K562 (cell line): Measurements from ENCODE around the gene NRG2. TPM values are rescaled to one million over a fixed set of nuclear protein-coding genes. Genes with fewer than 3 reads are reported as not detected.
A peak's percentile ranks its signal among the peaks of the same experiment; 100 is the strongest.

Source experiments
- ARID2 ChIP-seq: fragments of 450-650 bp; IDR thresholded peaks from 2 replicates; pipeline ENCODE4 v1.6.1; 2017; ENCODE audit warnings: antibody characterized with exemption, mild to moderate bottlenecking
- CREB1 ChIP-seq, 2 experiments: sonication (generic) in 1 of 2; formaldehyde crosslinking in 1 of 2; IDR thresholded peaks; 2 replicates each; pipeline versions ENCODE4 v1.6.1 to v1.8.0; 2012 to 2022; ENCODE audit warnings: inconsistent platforms in 1 of 2, mild to moderate bottlenecking in 1 of 2, missing genetic modification reagents in 1 of 2, moderate library complexity in 1 of 2
- CTCF ChIP-seq, 3 experiments: IDR thresholded peaks in 2 of 3; conservative IDR thresholded peaks in 1 of 3; 2 replicates each; pipeline ENCODE4 v1.5.1; 2011 to 2012; ENCODE audit warnings: low read length in 3 of 3, mild to moderate bottlenecking in 3 of 3, control low read depth in 2 of 3, improper control_type of control experiment in 1 of 3, inconsistent platforms in 1 of 3, low read depth in 1 of 3, mixed read lengths in 1 of 3, moderate library complexity in 1 of 3; ENCODE audit not compliant: insufficient read depth in 2 of 3
- E2F6 ChIP-seq, 2 experiments: IDR thresholded peaks; 2 replicates each; pipeline ENCODE4 v1.6.1; 2011; ENCODE audit warnings: borderline replicate concordance in 1 of 2, control low read depth in 1 of 2, low read depth in 1 of 2, low read length in 1 of 2, mild to moderate bottlenecking in 1 of 2, mixed read lengths in 1 of 2, moderate library complexity in 1 of 2; ENCODE audit not compliant: insufficient read depth in 1 of 2, insufficient read length in 1 of 2, poor library complexity in 1 of 2, severe bottlenecking in 1 of 2; ENCODE audit errors: extremely low read depth in 1 of 2
- HBP1 ChIP-seq: fragments of 450-650 bp; formaldehyde crosslinking; IDR thresholded peaks from 2 replicates; pipeline ENCODE4 v1.4.0; 2022; ENCODE audit warnings: missing genetic modification characterization
- JUNB ChIP-seq: fragments of 450-650 bp; formaldehyde crosslinking; conservative IDR thresholded peaks from 2 replicates; pipeline ENCODE4 v1.4.0; 2020; ENCODE audit warnings: mild to moderate bottlenecking
- NFIC ChIP-seq: fragments of 450-650 bp; IDR thresholded peaks from 2 replicates; pipeline ENCODE4 v1.6.1; 2017; ENCODE audit warnings: mild to moderate bottlenecking, inconsistent platforms
- POLR2AphosphoS2 ChIP-seq: IDR thresholded peaks from 2 replicates; pipeline ENCODE4 v1.6.1; 2012; ENCODE audit warnings: low read length, improper control_type of control experiment
- SMC3 ChIP-seq: conservative IDR thresholded peaks from 2 replicates; pipeline ENCODE4 v1.6.1; 2011; ENCODE audit warnings: low read depth, low read length, improper control_type of control experiment; ENCODE audit not compliant: insufficient read depth
- TEAD4 ChIP-seq, 2 experiments: sonication (generic) in 1 of 2; formaldehyde crosslinking in 1 of 2; IDR thresholded peaks; 2 replicates each; pipeline versions ENCODE4 v1.6.1 to v1.8.0; 2012 to 2022; ENCODE audit warnings: borderline replicate concordance in 1 of 2, inconsistent platforms in 1 of 2, low read length in 1 of 2, mild to moderate bottlenecking in 1 of 2, missing genetic modification reagents in 1 of 2
- THRAP3 ChIP-seq: fragments of 450-650 bp; IDR thresholded peaks from 2 replicates; pipeline ENCODE4 v1.6.1; 2016; ENCODE audit warnings: mild to moderate bottlenecking, inconsistent platforms, borderline replicate concordance
- XRCC5 ChIP-seq: fragments of 200-400 bp; formaldehyde crosslinking; IDR thresholded peaks from 2 replicates; pipeline ENCODE4 v1.6.1; 2017; ENCODE audit warnings: low read depth, mild to moderate bottlenecking, low read length
- ZNF143 ChIP-seq: sonication (generic); formaldehyde crosslinking; IDR thresholded peaks from 2 replicates; pipeline ENCODE4 v1.9.0; 2022; ENCODE audit warnings: mild to moderate bottlenecking, missing genetic modification reagents
- polyA plus RNA-seq, 8 experiments: library from polyadenylated mRNA; depleted of rRNA in 4 of 8; stranded (reverse) in 5 of 8; unstranded in 3 of 8; fragments of >200 nt; fragmentation: Nextera tagmentation in 2 of 8; fragmentation: Illumina TruSeq in 1 of 8; extraction: Ambion mirVana in 2 of 8; extraction: Trizol in 1 of 8; gene quantifications; 2 replicates each; pipeline versions ENCODE4 v1.2.1 to v1.2.3, GENCODE V29; 2011 to 2014; ENCODE audit warnings: inconsistent platforms in 1 of 8, missing spikeins in 1 of 8
- total RNA-seq, 7 experiments: library from RNA; depleted of rRNA in 6 of 7; stranded (reverse); fragments of >200 nt in 6 of 7; fragmentation: Illumina TruSeq in 2 of 7; extraction: Trizol in 2 of 7; gene quantifications; 2 replicates each; pipeline versions ENCODE4 v1.2.1 to v1.2.3, GENCODE V29; 2011 to 2021; ENCODE audit warnings: low replicate concordance in 1 of 7
- TF ChIP-seq, protein P1 (sequence below): fragments of 450-650 bp; formaldehyde crosslinking; IDR thresholded peaks from 2 replicates; pipeline ENCODE4 v1.4.0; 2022; ENCODE audit warnings: mild to moderate bottlenecking, moderate library complexity
- TF ChIP-seq, protein P2 (sequence below), 2 experiments: IDR thresholded peaks; 2 replicates each; pipeline ENCODE4 v1.6.1; 2012; ENCODE audit warnings: improper control_type of control experiment in 2 of 2, low read depth in 2 of 2, low read length in 2 of 2, borderline replicate concordance in 1 of 2

The NRG2 gene
- total and polyA plus RNA-seq, 9 of the 15 experiments (the other 6 are each of a cell fraction or from before 2014, with no cell fraction given), result not detected

- TF ChIP-seq POLR2AphosphoS2, result no peak
- peak; percentile 45 for TF ChIP-seq NFIC
- peak; percentile 99 for TF ChIP-seq SMC3
- TF ChIP-seq E2F6 (IDR thresholded peaks at IDR 0.05; ENCODE audit: borderline replicate concordance in 1 of 2, extremely low read depth in 1 of 2, insufficient read depth in 1 of 2, insufficient read length in 1 of 2, low read depth in 1 of 2, low read length in 1 of 2, poor library complexity in 1 of 2, severe bottlenecking in 1 of 2), result peak in 1 of 2 experiments; percentile 67
- TF ChIP-seq HBP1 (CRISPR knock-in tag), result no peak
- no peak for TF ChIP-seq JUNB (CRISPR knock-in tag)
- peak; percentile 100 for TF ChIP-seq CTCF (IDR thresholded peaks at IDR 0.05 in 2 of 3, conservative IDR thresholded peaks at IDR 0.05 in 1 of 3; ENCODE audit: insufficient read depth in 2 of 3, low read depth in 1 of 3, low read length in 3 of 3)
- TF ChIP-seq, protein P1, sequence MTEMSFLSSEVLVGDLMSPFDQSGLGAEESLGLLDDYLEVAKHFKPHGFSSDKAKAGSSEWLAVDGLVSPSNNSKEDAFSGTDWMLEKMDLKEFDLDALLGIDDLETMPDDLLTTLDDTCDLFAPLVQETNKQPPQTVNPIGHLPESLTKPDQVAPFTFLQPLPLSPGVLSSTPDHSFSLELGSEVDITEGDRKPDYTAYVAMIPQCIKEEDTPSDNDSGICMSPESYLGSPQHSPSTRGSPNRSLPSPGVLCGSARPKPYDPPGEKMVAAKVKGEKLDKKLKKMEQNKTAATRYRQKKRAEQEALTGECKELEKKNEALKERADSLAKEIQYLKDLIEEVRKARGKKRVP (CRISPR knock-in tag), result no peak
- TF ChIP-seq TEAD4 (IDR thresholded peaks at IDR 0.05; ENCODE audit: low read length), result 0 out of 2 replicates have a peak, but pooled peaks have one; percentile 18
- TF ChIP-seq TEAD4 (CRISPR knock-in tag; IDR thresholded peaks at IDR 0.05; ENCODE audit: borderline replicate concordance), result no peak
- TF ChIP-seq THRAP3, result no peak
- 0 out of 2 replicates have a peak, but pooled peaks have one; percentile 44 for TF ChIP-seq ARID2
- peak; percentile 38; the same call in 1 of the 2 replicates for TF ChIP-seq ZNF143 (CRISPR knock-in tag)
- peak; percentile 92 for TF ChIP-seq XRCC5
- TF ChIP-seq, protein P2, sequence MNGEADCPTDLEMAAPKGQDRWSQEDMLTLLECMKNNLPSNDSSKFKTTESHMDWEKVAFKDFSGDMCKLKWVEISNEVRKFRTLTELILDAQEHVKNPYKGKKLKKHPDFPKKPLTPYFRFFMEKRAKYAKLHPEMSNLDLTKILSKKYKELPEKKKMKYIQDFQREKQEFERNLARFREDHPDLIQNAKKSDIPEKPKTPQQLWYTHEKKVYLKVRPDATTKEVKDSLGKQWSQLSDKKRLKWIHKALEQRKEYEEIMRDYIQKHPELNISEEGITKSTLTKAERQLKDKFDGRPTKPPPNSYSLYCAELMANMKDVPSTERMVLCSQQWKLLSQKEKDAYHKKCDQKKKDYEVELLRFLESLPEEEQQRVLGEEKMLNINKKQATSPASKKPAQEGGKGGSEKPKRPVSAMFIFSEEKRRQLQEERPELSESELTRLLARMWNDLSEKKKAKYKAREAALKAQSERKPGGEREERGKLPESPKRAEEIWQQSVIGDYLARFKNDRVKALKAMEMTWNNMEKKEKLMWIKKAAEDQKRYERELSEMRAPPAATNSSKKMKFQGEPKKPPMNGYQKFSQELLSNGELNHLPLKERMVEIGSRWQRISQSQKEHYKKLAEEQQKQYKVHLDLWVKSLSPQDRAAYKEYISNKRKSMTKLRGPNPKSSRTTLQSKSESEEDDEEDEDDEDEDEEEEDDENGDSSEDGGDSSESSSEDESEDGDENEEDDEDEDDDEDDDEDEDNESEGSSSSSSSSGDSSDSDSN (IDR thresholded peaks at IDR 0.05; ENCODE audit: borderline replicate concordance in 1 of 2, low read depth in 2 of 2, low read length in 2 of 2), result 0 out of 4 replicates have a peak, but pooled peaks of 1 of the 2 experiments have one; percentile 33
- no peak; the same call in 1 of the 2 replicates for TF ChIP-seq CREB1 (IDR thresholded peaks at IDR 0.05)
- TF ChIP-seq CREB1 (CRISPR knock-in tag; IDR thresholded peaks at IDR 0.05), result peak; percentile 62; the same call in 1 of the 2 replicates
These were observed 74.4 kb downstream of the NRG2 start (continued) for GRCh38 chr5:139968547-139969261.
